ELR (cell line): ENCODE data around the gene POC1A.
"Not testable (repeated sequence)": the region's sequence is repeated elsewhere in the genome, so short reads cannot be mapped to it uniquely, and the experiment has no call there.

Experiments used
- DNase-seq: peaks from one replicate; pipeline ENCODE4 v3.0.0-alpha.2; 2015; ENCODE audit warnings: low read depth

POC1A gene

GRCh38 chr3:52183786-52184445 lies 29.7 kb upstream of the POC1A start:
- DNase-seq = no peak

- no peak for DNase-seq
Observed at GRCh38 chr3:52182691-52183090, 28.5 kb upstream of the POC1A start.

GRCh38 chr3:52182196-52182595 lies 28.0 kb upstream of the POC1A start:
- no peak for DNase-seq

GRCh38 chr3:52181543-52181942 lies 27.3 kb upstream of the POC1A start:
- DNase-seq = peak; percentile 43

- no peak for DNase-seq
Observed at GRCh38 chr3:52178537-52178936, 24.3 kb upstream of the POC1A start.

GRCh38 chr3:52178126-52178525 lies 23.9 kb upstream of the POC1A start:
- not testable (repeated sequence) for DNase-seq

GRCh38 chr3:52177701-52178042 lies 23.4 kb upstream of the POC1A start:
- DNase-seq = no peak

GRCh38 chr3:52176951-52177700 lies 22.9 kb upstream of the POC1A start:
- no peak for DNase-seq

- no peak for DNase-seq
Observed at GRCh38 chr3:52176180-52176752, 22.0 kb upstream of the POC1A start.

GRCh38 chr3:52175416-52176179 lies 21.4 kb upstream of the POC1A start:
- DNase-seq = no peak

- peak; percentile 45 for DNase-seq
Observed at GRCh38 chr3:52174896-52175295, 20.7 kb upstream of the POC1A start.

GRCh38 chr3:52173101-52173500 lies 18.9 kb upstream of the POC1A start:
- no peak for DNase-seq

GRCh38 chr3:52172262-52172757 lies 18.1 kb upstream of the POC1A start:
- no peak for DNase-seq

GRCh38 chr3:52171514-52172261 lies 17.5 kb upstream of the POC1A start:
- DNase-seq = peak; percentile 78

- not testable (repeated sequence) for DNase-seq
Observed at GRCh38 chr3:52170217-52170616, 16.0 kb upstream of the POC1A start.

GRCh38 chr3:52167240-52167639 lies 13.0 kb upstream of the POC1A start:
- DNase-seq = no peak

- no peak for DNase-seq
Observed at GRCh38 chr3:52162250-52162872, 8.1 kb upstream of the POC1A start.

- no peak for DNase-seq
Observed at GRCh38 chr3:52159503-52159902, 5.3 kb upstream of the POC1A start.

GRCh38 chr3:52155912-52156311 lies 1.7 kb upstream of the POC1A start:
- DNase-seq = no peak

- DNase-seq = peak; percentile 81
Observed at GRCh38 chr3:52153389-52154096, 680 bp downstream of the POC1A start.

GRCh38 chr3:52151991-52152390 lies 2.2 kb downstream of the POC1A start:
- DNase-seq = not testable (repeated sequence)
